Neuronal stem cell (in vitro differentiated cells): Measurements from ENCODE around the gene TRAF2.

Experiments used
- DNase-seq: peaks from one replicate; pipeline ENCODE4 v3.0.0-alpha.2; 2013; ENCODE audit warnings: low spot score
- H2AFZ ChIP-seq: one replicate; pipeline ENCODE4 v1.6.1; 2013; ENCODE audit warnings: mild to moderate bottlenecking, low read length, inconsistent platforms
- H2AK5ac ChIP-seq: 2 replicates; pipeline ENCODE4 v1.6.1; 2013; ENCODE audit warnings: low read depth, mild to moderate bottlenecking, inconsistent platforms, low read length, moderate library complexity, mixed read lengths
- H2BK120ac ChIP-seq: 2 replicates; pipeline ENCODE4 v1.6.1; 2013; ENCODE audit warnings: low read depth, mild to moderate bottlenecking, inconsistent platforms, low read length, moderate library complexity, mixed read lengths
- H2BK12ac ChIP-seq: one replicate; pipeline ENCODE4 v1.6.1; 2013; ENCODE audit warnings: low read length, inconsistent platforms
- H2BK15ac ChIP-seq: 2 replicates; pipeline ENCODE4 v1.6.1; 2013; ENCODE audit warnings: mild to moderate bottlenecking, low read length, inconsistent platforms, mixed read lengths
- H2BK5ac ChIP-seq: one replicate; pipeline ENCODE4 v1.6.1; 2013; ENCODE audit warnings: inconsistent platforms, mild to moderate bottlenecking, low read length, moderate library complexity
- H3K14ac ChIP-seq: one replicate; pipeline ENCODE4 v1.6.1; 2013; ENCODE audit warnings: low read length, inconsistent platforms
- H3K18ac ChIP-seq: 2 replicates; pipeline ENCODE4 v1.6.1; 2013; ENCODE audit warnings: low read length, inconsistent platforms
- H3K23ac ChIP-seq: 2 replicates; pipeline ENCODE4 v1.6.1; 2013; ENCODE audit warnings: low read depth, mild to moderate bottlenecking, mixed read lengths, low read length, inconsistent platforms; ENCODE audit not compliant: poor library complexity
- H3K27ac ChIP-seq: replicated peaks from 3 replicates; pipeline ENCODE4 v1.5.1; 2013; ENCODE audit warnings: low read length, inconsistent platforms
- H3K27me3 ChIP-seq, 3 experiments: 2 replicates each; pipeline ENCODE4 v1.6.1; 2013; ENCODE audit warnings: low read length in 3 of 3, mild to moderate bottlenecking in 2 of 3, inconsistent platforms in 1 of 3, low read depth in 1 of 3, mixed read lengths in 1 of 3, moderate library complexity in 1 of 3; ENCODE audit not compliant: control insufficient read depth in 3 of 3, insufficient read depth in 3 of 3
- H3K36me3 ChIP-seq, 2 donors: replicated peaks in 1 of 2; 2 replicates each; pipeline ENCODE4 v1.6.1; 2013; ENCODE audit warnings: low read length in 2 of 2; ENCODE audit not compliant: control insufficient read depth in 2 of 2, insufficient read depth in 2 of 2
- H3K4ac ChIP-seq: 2 replicates; pipeline ENCODE4 v1.6.1; 2013; ENCODE audit warnings: inconsistent platforms, mild to moderate bottlenecking, low read length, moderate library complexity
- H3K4me1 ChIP-seq, 2 donors: 1 replicate in 1 of 2; 2 replicates in 1 of 2; pipeline ENCODE4 v1.6.1; 2013; ENCODE audit warnings: low read length in 2 of 2, low read depth in 1 of 2; ENCODE audit not compliant: control insufficient read depth in 2 of 2, insufficient read depth in 1 of 2
- H3K4me2 ChIP-seq: one replicate; pipeline ENCODE4 v1.6.1; 2013; ENCODE audit warnings: mild to moderate bottlenecking, low read length, inconsistent platforms; ENCODE audit not compliant: insufficient read depth, poor library complexity, severe bottlenecking
- H3K4me3 ChIP-seq, 2 donors: 2 replicates each; pipeline ENCODE4 v1.5.1; 2013; ENCODE audit warnings: low read length in 2 of 2, mild to moderate bottlenecking in 2 of 2, inconsistent platforms in 1 of 2, moderate library complexity in 1 of 2
- H3K79me1 ChIP-seq: one replicate; pipeline ENCODE4 v1.6.1; 2013; ENCODE audit warnings: low read depth, mild to moderate bottlenecking, inconsistent platforms, low read length, moderate library complexity
- H3K9ac ChIP-seq: one replicate; pipeline ENCODE4 v1.6.1; 2013; ENCODE audit warnings: mild to moderate bottlenecking, low read depth, low read length, inconsistent platforms; ENCODE audit not compliant: poor library complexity
- H3K9me3 ChIP-seq, 2 donors: replicated peaks in 1 of 2; 2 replicates each; pipeline versions ENCODE3 to v1.6.1; 2013; ENCODE audit warnings: low read length in 2 of 2, mild to moderate bottlenecking in 2 of 2, inconsistent platforms in 1 of 2, low read depth in 1 of 2, mixed read lengths in 1 of 2, moderate library complexity in 1 of 2; ENCODE audit not compliant: control insufficient read depth in 2 of 2, insufficient read depth in 1 of 2
- H4K8ac ChIP-seq: one replicate; pipeline ENCODE4 v1.6.1; 2013; ENCODE audit warnings: low read depth, mild to moderate bottlenecking, inconsistent platforms, low read length, moderate library complexity
- H4K91ac ChIP-seq: one replicate; pipeline ENCODE4 v1.6.1; 2013; ENCODE audit warnings: low read length, low read depth, mild to moderate bottlenecking, inconsistent platforms; ENCODE audit not compliant: poor library complexity
- WGBS, 2 donors: extraction: QIAGEN DNeasy Blood & Tissue Kit; methylation state at CpG; one replicate each; pipeline ENCODE4 v1.1.7; 2013; ENCODE audit warnings: missing lambda C conversion rate in 2 of 2, mixed read lengths in 1 of 2; ENCODE audit not compliant: insufficient read length in 2 of 2, insufficient replicate concordance in 1 of 2; ENCODE audit errors: extremely low coverage in 2 of 2; 5-methylcytosine and 5-hydroxymethylcytosine counted together

TRAF2 gene

DNA sequence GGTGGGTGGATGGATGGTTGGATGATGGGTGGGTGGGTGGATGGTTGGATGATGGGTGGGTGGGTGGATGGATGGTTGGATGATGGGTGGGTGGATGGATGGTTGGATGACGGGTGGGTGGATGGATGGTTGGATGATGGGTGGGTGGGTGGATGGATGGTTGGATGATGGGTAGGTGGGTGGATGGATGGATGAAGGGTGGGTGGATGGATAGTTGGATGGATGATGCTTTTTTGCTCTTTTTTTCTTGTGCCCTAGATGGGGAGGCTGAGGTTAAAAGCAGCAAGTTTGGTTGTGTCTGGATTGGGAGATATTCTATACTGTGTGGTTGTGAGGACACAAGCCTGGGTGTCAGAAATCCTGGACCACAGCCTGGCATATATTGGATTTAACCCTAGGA lies 71.1 kb downstream of the TRAF2 start:
- no peak for DNase-seq
- no peak overlapping the region for H3K27ac ChIP-seq
- no peak overlapping the region for H2AK5ac ChIP-seq
- H3K9ac ChIP-seq = no peak overlapping the region
- H3K18ac ChIP-seq = no peak overlapping the region
- no peak overlapping the region for H2AFZ ChIP-seq
- H3K4me1 ChIP-seq = peaks cover under 1 to 3% of the 10 kb centered on the region in 2 donors
- 100% methylated on average over 1 of the region's 1 CpG; no CpG with 5 or more reads in 1 of the 2 donors for WGBS, 2 donors
- no peak overlapping the region for H3K4me2 ChIP-seq
- no peak overlapping the region for H2BK5ac ChIP-seq
- H2BK15ac ChIP-seq = no peak overlapping the region
- H3K9me3 ChIP-seq = no peaks in the 10 kb centered on the region
- no peak overlapping the region for H3K23ac ChIP-seq
- peaks cover 0 to 24% (median 0%) of the 10 kb centered on the region in 3 experiments for H3K27me3 ChIP-seq
- H3K4ac ChIP-seq = no peak overlapping the region
- H3K14ac ChIP-seq = no peak overlapping the region
- no peaks in the 10 kb centered on the region for H3K36me3 ChIP-seq
- no peak overlapping the region for H2BK12ac ChIP-seq
- no peak overlapping the region for H4K8ac ChIP-seq
- H3K79me1 ChIP-seq = peaks cover 3% of the 10 kb centered on the region
- H4K91ac ChIP-seq = no peak overlapping the region
- no peak overlapping the region for H2BK120ac ChIP-seq
- H3K4me3 ChIP-seq = no peak overlapping the region

DNA sequence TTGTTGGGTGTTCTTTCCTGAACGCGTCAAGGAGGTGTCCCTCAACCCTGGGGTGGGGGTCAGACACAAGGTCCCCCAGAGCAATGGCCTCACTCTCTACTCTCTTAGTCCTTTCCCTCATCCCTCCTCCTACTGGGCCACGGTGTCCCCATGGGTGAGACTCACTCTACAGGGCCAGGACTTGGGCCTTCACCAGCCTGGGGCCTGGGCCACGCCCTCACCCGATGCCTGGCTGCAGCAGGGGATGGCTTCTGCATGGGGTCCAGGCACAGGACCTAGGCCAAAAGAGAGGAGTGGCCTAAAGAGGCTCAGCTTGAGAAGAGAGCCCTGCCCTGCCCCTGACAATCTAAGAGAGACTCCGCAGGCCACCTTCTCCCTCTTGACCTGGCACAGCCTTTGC lies 71.6 kb downstream of the TRAF2 start:
- Histone ChIP-seq H3K4me3 (no peak overlapping the region), H3K23ac (no peak overlapping the region), H4K8ac (no peak overlapping the region), H3K79me1 (peaks cover 3% of the 10 kb centered on the region), H2AFZ (no peak overlapping the region), H2BK5ac (no peak overlapping the region), H3K9me3 (peaks cover 0 to 1% of the 10 kb centered on the region in 2 donors), H3K18ac (peak overlapping the region; percentile 71), H3K27me3 (peaks cover 0 to 28% (median 0%) of the 10 kb centered on the region in 3 experiments), H3K27ac (no peak overlapping the region), H3K4ac (no peak overlapping the region), H3K9ac (no peak overlapping the region), H3K36me3 (no peaks in the 10 kb centered on the region), H2BK12ac (no peak overlapping the region), H4K91ac (no peak overlapping the region), H3K14ac (peak overlapping the region; percentile 47), H2BK15ac (no peak overlapping the region), H3K4me2 (no peak overlapping the region), H2BK120ac (no peak overlapping the region), H2AK5ac (peak overlapping the region; percentile 15), H3K4me1 (peaks cover 0 to 4% of the 10 kb centered on the region in 2 donors)
- no CpG with 5 or more reads among the region's 6 CpGs for WGBS, 2 donors
- DNase-seq = no peak

- peaks cover 0 to 28% (median 0%) of the 10 kb centered on the region in 3 experiments for H3K27me3 ChIP-seq
- peak overlapping the region; percentile 71 for H3K18ac ChIP-seq
- no peak overlapping the region for H2BK5ac ChIP-seq
- H3K9me3 ChIP-seq = peaks cover 0 to 1% of the 10 kb centered on the region in 2 donors
- H3K4ac ChIP-seq = no peak overlapping the region
- H3K14ac ChIP-seq = peak overlapping the region; percentile 47
- no peak overlapping the region for H2AFZ ChIP-seq
- peaks cover 2 to 4% of the 10 kb centered on the region in 2 donors for H3K4me1 ChIP-seq
- peaks cover 3% of the 10 kb centered on the region for H3K79me1 ChIP-seq
- H3K4me2 ChIP-seq = no peak overlapping the region
- WGBS, 2 donors = no CpG with 5 or more reads among the region's 7 CpGs
- H4K91ac ChIP-seq = no peak overlapping the region
- DNase-seq = no peak
- no peak overlapping the region for H3K4me3 ChIP-seq
- H2AK5ac ChIP-seq = peak overlapping the region; percentile 98
- H3K23ac ChIP-seq = peak overlapping the region; percentile 43
- H2BK12ac ChIP-seq = no peak overlapping the region
- H3K27ac ChIP-seq = no peak overlapping the region
- H2BK15ac ChIP-seq = no peak overlapping the region
- no peaks in the 10 kb centered on the region for H3K36me3 ChIP-seq
- no peak overlapping the region for H4K8ac ChIP-seq
- H3K9ac ChIP-seq = no peak overlapping the region
- no peak overlapping the region for H2BK120ac ChIP-seq
Measured at GRCh38 chr9:136958473-136958872, 72.2 kb downstream of the TRAF2 start.

DNA sequence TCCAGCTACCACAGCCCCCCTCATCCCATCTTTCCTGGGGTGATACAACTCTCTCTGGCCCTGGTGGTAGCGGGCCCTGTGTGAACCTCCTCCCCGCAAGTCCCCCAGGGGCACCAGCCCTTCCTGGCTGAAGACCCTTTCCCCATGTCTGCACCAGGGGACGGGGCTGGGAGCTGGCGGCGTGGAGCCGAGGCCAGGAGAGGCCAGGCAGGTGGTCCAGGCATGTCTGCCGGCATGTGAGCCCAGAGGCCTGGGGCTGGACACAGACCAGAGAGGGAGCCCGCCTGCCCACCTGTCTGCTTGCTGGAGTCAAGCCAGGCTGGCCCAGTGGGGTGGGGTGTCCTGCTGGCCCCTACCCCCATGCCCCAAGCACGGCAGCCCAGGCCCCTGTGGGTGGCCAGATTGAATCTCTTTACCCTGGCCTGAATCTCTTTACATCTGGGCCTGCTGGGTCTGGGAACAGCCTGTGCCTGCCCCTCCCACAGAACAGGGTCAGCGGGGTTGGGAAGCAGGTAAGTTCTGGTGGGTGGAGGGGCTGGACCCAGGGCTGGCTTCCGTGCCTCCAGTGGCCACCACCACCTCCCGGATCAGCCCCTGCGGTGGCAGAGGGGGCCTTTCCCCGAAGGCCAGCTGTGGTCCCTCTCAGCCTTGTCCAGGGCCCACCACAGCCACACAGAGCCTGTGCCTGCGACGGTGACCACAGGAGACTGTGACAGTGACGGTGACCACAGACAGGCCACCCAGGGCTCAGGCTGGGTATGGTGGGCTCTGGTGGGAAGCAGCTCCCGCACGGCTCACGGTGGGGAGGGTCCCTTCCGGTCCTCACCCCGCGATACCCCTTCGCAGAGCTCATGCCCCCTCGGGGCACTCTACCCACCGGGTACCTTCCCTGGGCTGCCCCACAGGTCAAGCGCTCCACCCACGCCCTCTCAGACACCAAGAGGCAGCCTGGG lies 72.9 kb downstream of the TRAF2 start:
- Histone ChIP-seq H2AK5ac (peak overlapping the region; percentile 98), H3K79me1 (peaks cover 3% of the 10 kb centered on the region), H3K23ac (peak overlapping the region; percentile 80), H3K27ac (no peak overlapping the region), H3K14ac (no peak overlapping the region), H2BK12ac (peak overlapping the region; percentile 98), H4K91ac (no peak overlapping the region), H2BK120ac (peak overlapping the region; percentile 47), H3K36me3 (no peaks in the 10 kb centered on the region), H2BK5ac (peak overlapping the region; percentile 94), H3K4me3 (no peak overlapping the region), H3K18ac (peak overlapping the region; percentile 85), H3K4ac (no peak overlapping the region), H2BK15ac (peak overlapping the region; percentile 98), H3K27me3 (peaks cover 0 to 23% (median 0%) of the 10 kb centered on the region in 3 experiments), H3K9ac (peak overlapping the region; percentile 24), H4K8ac (no peak overlapping the region), H3K9me3 (peaks cover 0 to 1% of the 10 kb centered on the region in 2 donors), H2AFZ (no peak overlapping the region), H3K4me2 (no peak overlapping the region), H3K4me1 (peaks cover 4 to 6% of the 10 kb centered on the region in 2 donors)
- no peak for DNase-seq
- WGBS, 2 donors = no CpG with 5 or more reads among the region's 28 CpGs
